H1 (cell line): ENCODE measurements around the gene OR51E1. TPM values are rescaled to one million over a fixed set of nuclear protein-coding genes. Genes with fewer than 3 reads are reported as not detected.

Experiments
- CTCF ChIA-PET: fragments of 300-600 bp; sonication (Branson Sonifier 250); formaldehyde crosslinking; loops from one replicate; lab custom pipeline; 2021; ENCODE audit not compliant: partially characterized antibody; lab: Charles Lee
- POLR2A ChIA-PET: fragments of 300-600 bp; sonication (Branson Sonifier 250); formaldehyde crosslinking; loops from one replicate; lab custom pipeline; 2021; ENCODE audit warnings: inconsistent platforms; ENCODE audit not compliant: partially characterized antibody; lab: Charles Lee
- DNase-seq, 2 experiments: peaks; one replicate each; pipeline versions ENCODE4 v3.0.0 to v3.0.0-alpha.2; 2010 to 2022; ENCODE audit warnings: low spot score in 2 of 2, low read depth in 1 of 2, mixed read lengths in 1 of 2
- FAIRE-seq: peaks from 2 replicates; lab custom pipeline; 2011; peaks lifted over from hg19 to GRCh38; lab: Jason Lieb, UNC
- H2AFZ ChIP-seq: 2 replicates; pipeline ENCODE4 v1.8.1; 2012; ENCODE audit warnings: low read length, inconsistent platforms
- H2AK5ac ChIP-seq: 2 replicates; pipeline ENCODE4 v1.6.1; 2013; ENCODE audit warnings: low read depth, low read length
- H2BK120ac ChIP-seq: replicated peaks from 2 replicates; pipeline ENCODE3; 2013; ENCODE audit warnings: low read depth, low read length, inconsistent platforms
- H2BK12ac ChIP-seq: 2 replicates; pipeline ENCODE4 v1.6.1; 2013; ENCODE audit warnings: low read depth, low read length
- H2BK15ac ChIP-seq: 2 replicates; pipeline ENCODE4 v1.6.1; 2013; ENCODE audit warnings: low read length
- H2BK20ac ChIP-seq: 2 replicates; pipeline ENCODE4 v1.6.1; 2013; ENCODE audit warnings: low read length
- H2BK5ac ChIP-seq: 2 replicates; pipeline ENCODE4 v1.6.1; 2013; ENCODE audit warnings: low read depth, low read length
- H3K14ac ChIP-seq: 2 replicates; pipeline ENCODE4 v1.6.1; 2013; ENCODE audit warnings: inconsistent platforms; ENCODE audit not compliant: insufficient read length
- H3K18ac ChIP-seq: 2 replicates; pipeline ENCODE4 v1.6.1; 2013; ENCODE audit warnings: low read length; ENCODE audit errors: extremely low read depth
- H3K23ac ChIP-seq: 2 replicates; pipeline ENCODE4 v1.6.1; 2013; ENCODE audit warnings: inconsistent platforms; ENCODE audit not compliant: insufficient read length
- H3K23me2 ChIP-seq: 2 replicates; pipeline ENCODE4 v1.6.1; 2013; ENCODE audit warnings: low read depth, low read length
- H3K27ac ChIP-seq: 2 replicates; pipeline ENCODE4 v1.6.1; 2011; ENCODE audit warnings: low read depth, low read length, inconsistent platforms
- H3K27me3 ChIP-seq, 4 experiments: replicated peaks in 1 of 4; 1 replicate in 1 of 4; 2 replicates in 3 of 4; pipeline versions ENCODE4 v1.6.1 to v1.8.1; 2011 to 2013; ENCODE audit warnings: low read length in 3 of 4, mild to moderate bottlenecking in 3 of 4, inconsistent platforms in 2 of 4, mixed read lengths in 2 of 4, moderate library complexity in 1 of 4; ENCODE audit not compliant: control insufficient read depth in 3 of 4, insufficient read depth in 3 of 4; ENCODE audit errors: extremely low read depth in 1 of 4
- H3K36me3 ChIP-seq, 4 experiments: 2 replicates each; pipeline versions ENCODE4 v1.6.1 to v1.8.1; 2011 to 2013; ENCODE audit warnings: mild to moderate bottlenecking in 4 of 4, low read length in 3 of 4, moderate library complexity in 2 of 4, control low read depth in 1 of 4, inconsistent platforms in 1 of 4; ENCODE audit not compliant: insufficient read depth in 4 of 4, control insufficient read depth in 2 of 4
- H3K4ac ChIP-seq: replicated peaks from 2 replicates; pipeline ENCODE3; 2013; ENCODE audit warnings: low read length, low read depth, mixed read lengths, inconsistent platforms; ENCODE audit not compliant: insufficient read length
- H3K4me1 ChIP-seq, 4 experiments: replicated peaks in 1 of 4; 1 replicate in 1 of 4; 2 replicates in 3 of 4; pipeline versions ENCODE4 v1.6.1 to v1.8.1; 2011 to 2013; ENCODE audit warnings: low read length in 3 of 4, inconsistent platforms in 2 of 4, mixed read lengths in 1 of 4; ENCODE audit not compliant: insufficient read depth in 4 of 4, control insufficient read depth in 3 of 4
- H3K4me2 ChIP-seq, 2 experiments: 2 replicates each; pipeline versions ENCODE4 v1.6.1 to v1.8.1; 2011 to 2013; ENCODE audit warnings: low read depth in 2 of 2, low read length in 2 of 2, control low read depth in 1 of 2, inconsistent platforms in 1 of 2, mild to moderate bottlenecking in 1 of 2; ENCODE audit not compliant: insufficient read depth in 1 of 2
- H3K4me3 ChIP-seq, 4 experiments: fragments of 200-600, 300-600 bp in 1 of 4; sonication (generic), shearing (Covaris generic), sonication (Bioruptor Twin) in 1 of 4; 2 replicates each; pipeline versions ENCODE4 v1.5.1 to v1.8.1; 2011 to 2016; ENCODE audit warnings: low read length in 4 of 4, low read depth in 3 of 4, control low read depth in 2 of 4, inconsistent platforms in 2 of 4, mild to moderate bottlenecking in 2 of 4, mixed read lengths in 1 of 4, moderate library complexity in 1 of 4; ENCODE audit not compliant: insufficient read depth in 2 of 4; ENCODE audit errors: extremely low read depth in 1 of 4
- H3K56ac ChIP-seq: replicated peaks from 2 replicates; pipeline ENCODE3; 2013; ENCODE audit warnings: low read depth, mild to moderate bottlenecking, mixed read lengths, low read length, inconsistent platforms; ENCODE audit not compliant: insufficient read length
- H3K79me1 ChIP-seq: 2 replicates; pipeline ENCODE4 v1.6.1; 2013; ENCODE audit warnings: low read depth, low read length, control low read depth
- H3K79me2 ChIP-seq, 2 experiments: 2 replicates each; pipeline versions ENCODE4 v1.6.1 to v1.8.1; 2012 to 2013; ENCODE audit warnings: low read length in 2 of 2, mild to moderate bottlenecking in 2 of 2, inconsistent platforms in 1 of 2; ENCODE audit not compliant: insufficient read depth in 2 of 2, control insufficient read depth in 1 of 2
- H3K9ac ChIP-seq, 4 experiments: replicated peaks in 1 of 4; 1 replicate in 1 of 4; 2 replicates in 3 of 4; pipeline versions ENCODE4 v1.6.1 to v1.8.1; 2011 to 2013; ENCODE audit warnings: low read depth in 3 of 4, low read length in 3 of 4, control low read depth in 2 of 4, mild to moderate bottlenecking in 2 of 4, moderate library complexity in 2 of 4, inconsistent platforms in 1 of 4; ENCODE audit errors: extremely low read depth in 1 of 4
- H3K9me3 ChIP-seq, 2 experiments: 2 replicates each; pipeline versions ENCODE4 v1.6.1 to v1.8.1; 2012 to 2013; ENCODE audit warnings: mild to moderate bottlenecking in 2 of 2, moderate library complexity in 2 of 2, control low read depth in 1 of 2, inconsistent platforms in 1 of 2, low read depth in 1 of 2, low read length in 1 of 2, mixed read lengths in 1 of 2; ENCODE audit not compliant: insufficient read depth in 2 of 2
- H4K20me1 ChIP-seq, 2 experiments: replicated peaks in 1 of 2; 2 replicates each; pipeline versions ENCODE3 to v1.8.1; 2011 to 2013; ENCODE audit warnings: inconsistent platforms in 2 of 2, low read length in 2 of 2, mild to moderate bottlenecking in 1 of 2; ENCODE audit not compliant: insufficient read depth in 2 of 2, control insufficient read depth in 1 of 2
- H4K5ac ChIP-seq: 2 replicates; pipeline ENCODE4 v1.6.1; 2013; ENCODE audit warnings: low read length, low read depth, mixed read lengths, inconsistent platforms; ENCODE audit not compliant: insufficient read length
- H4K8ac ChIP-seq: 2 replicates; pipeline ENCODE4 v1.8.0; 2013; ENCODE audit warnings: mild to moderate bottlenecking, moderate library complexity, low read length, inconsistent platforms; ENCODE audit not compliant: insufficient read depth; ENCODE audit errors: extremely low read depth
- H4K91ac ChIP-seq: replicated peaks from 2 replicates; pipeline ENCODE3; 2013; ENCODE audit warnings: low read length, mixed read lengths, inconsistent platforms; ENCODE audit not compliant: insufficient read length
- CTBP2 ChIP-seq: IDR thresholded peaks from 2 replicates; pipeline ENCODE4 v1.7.0; 2011; ENCODE audit warnings: borderline replicate concordance, mild to moderate bottlenecking, moderate library complexity, mixed read lengths, low read length; ENCODE audit not compliant: insufficient read depth, insufficient read length
- EGR1 ChIP-seq: IDR thresholded peaks from 2 replicates; pipeline ENCODE4 v1.6.1; 2011; ENCODE audit warnings: low read depth, low read length, borderline replicate concordance
- JUN ChIP-seq: IDR thresholded peaks from 2 replicates; pipeline ENCODE4 v1.6.1; 2011; ENCODE audit warnings: low read depth, mild to moderate bottlenecking, improper control_type of control experiment, low read length
- PHF8 ChIP-seq: fragments of 200-600 bp; sonication (generic); conservative IDR thresholded peaks from 2 replicates; pipeline ENCODE4 v1.7.1; 2012; ENCODE audit warnings: low read depth, mild to moderate bottlenecking, inconsistent platforms, low read length, moderate library complexity
- RAD21 ChIP-seq, 2 experiments: IDR thresholded peaks in 1 of 2; conservative IDR thresholded peaks in 1 of 2; 2 replicates each; pipeline ENCODE4 v1.6.1; 2011; ENCODE audit warnings: low read depth in 2 of 2, low read length in 2 of 2, improper control_type of control experiment in 1 of 2, inconsistent platforms in 1 of 2, mild to moderate bottlenecking in 1 of 2, moderate library complexity in 1 of 2
- SP4 ChIP-seq: IDR thresholded peaks from 2 replicates; pipeline ENCODE4 v1.6.1; 2012; ENCODE audit warnings: low read length, inconsistent platforms
- TCF12 ChIP-seq: IDR thresholded peaks from 2 replicates; pipeline ENCODE4 v1.6.1; 2011; ENCODE audit warnings: low read depth, mild to moderate bottlenecking, low read length
- YY1 ChIP-seq: IDR thresholded peaks from 2 replicates; pipeline ENCODE4 v1.6.1; 2011; ENCODE audit warnings: low read depth, mild to moderate bottlenecking, low read length
- WGBS, 2 experiments: shearing (Covaris generic) in 1 of 2; methylation state at CpG; one replicate each; pipeline versions ENCODE4 v1.1.6 to v1.1.7; 2013 to 2015; ENCODE audit warnings: low lambda C conversion rate in 2 of 2, mixed read lengths in 2 of 2, inconsistent platforms in 1 of 2, low coverage in 1 of 2, missing lambda C conversion rate in 1 of 2; ENCODE audit not compliant: insufficient replicate concordance in 2 of 2, insufficient coverage in 1 of 2, insufficient read length in 1 of 2; ENCODE audit errors: extremely low coverage in 1 of 2, missing lambda C conversion rate in 1 of 2; 5-methylcytosine and 5-hydroxymethylcytosine counted together
- polyA plus RNA-seq, 7 experiments: library from polyadenylated mRNA; depleted of rRNA in 3 of 7; stranded (reverse) in 5 of 7; unstranded in 2 of 7; fragments of >200 nt in 5 of 7; fragments of 200-250 nt in 2 of 7; gene quantifications; 1 replicate in 5 of 7; 2 replicates in 1 of 7; 4 replicates in 1 of 7; pipeline versions ENCODE4 v1.2.1 to v1.2.3, GENCODE V29; 2011 to 2013; ENCODE audit warnings: missing spikeins in 2 of 7, mixed read lengths in 2 of 7
- total RNA-seq: library from RNA; stranded (reverse); fragmentation: NEBNext Ultra II Directional; extraction: Animal tissue kit (Norgen Biotek cat#: 25700); gene quantifications from 2 replicates; pipeline ENCODE4 v1.2.1, GENCODE V29; 2021

Gene OR51E1
- total and polyA plus RNA-seq, 2 of the 8 experiments (the other 6 are each of a cell fraction or from before 2014, with no cell fraction given), result not detected

GRCh38 chr11:4695442-4695841 lies 51.7 kb downstream of the OR51E1 start:
- Histone ChIP-seq H3K23ac (no peak overlapping the region), H3K79me2 (no peaks in the 10 kb centered on the region), H3K9ac (no peak overlapping the region), H3K36me3 (no peaks in the 10 kb centered on the region), H2BK120ac (no peak overlapping the region), H3K9me3 (no peaks in the 10 kb centered on the region), H3K4me2 (no peak overlapping the region), H3K79me1 (no peaks in the 10 kb centered on the region), H2BK5ac (no peak overlapping the region), H2BK12ac (no peak overlapping the region), H2AK5ac (no peak overlapping the region), H3K56ac (no peak overlapping the region), H3K14ac (no peak overlapping the region), H4K20me1 (no peaks in the 10 kb centered on the region), H3K27ac (no peak overlapping the region), H3K27me3 (no peaks in the 10 kb centered on the region), H3K18ac (no peak overlapping the region), H2AFZ (no peak overlapping the region), H4K5ac (no peak overlapping the region), H3K4me3 (no peak overlapping the region), H3K4me1 (no peaks in the 10 kb centered on the region), H4K91ac (no peak overlapping the region), H3K23me2 (no peaks in the 10 kb centered on the region), H4K8ac (no peak overlapping the region), H2BK20ac (no peak overlapping the region), H3K4ac (no peak overlapping the region), H2BK15ac (no peak overlapping the region)
- WGBS, 2 experiments, result 95% methylated on average over 1 of the region's 1 CpG; no CpG with 5 or more reads in 1 of the 2 experiments
- POLR2A ChIA-PET, result no interaction called here
- no peak for TF ChIP-seq CTBP2
- TF ChIP-seq RAD21 (IDR thresholded peaks at IDR 0.05 in 1 of 2, conservative IDR thresholded peaks at IDR 0.05 in 1 of 2; ENCODE audit: low read depth in 2 of 2, low read length in 2 of 2), result no peak
- TF ChIP-seq SP4, result no peak
- TF ChIP-seq TCF12, result no peak
- no peak for TF ChIP-seq PHF8
- no peak for TF ChIP-seq JUN
- TF ChIP-seq YY1, result no peak
- no peak for TF ChIP-seq EGR1
- DNase-seq (no peak), FAIRE-seq (no peak)
- CTCF ChIA-PET, result interaction anchor here (1.2 kb wide), 1 partner anchor 9 kb away, joined by 3 read pairs; the partner anchor contains the start of gene MMP26
